KMS-11 (cell line): ENCODE measurements around the gene PCNX2.

Source experiments
- H2AFZ ChIP-seq: fragments of 200-600 bp; sonication (generic); 2 replicates; pipeline ENCODE4 v1.6.1; 2016; ENCODE audit warnings: antibody characterized with exemption, mixed run types, low read depth
- H3K27ac ChIP-seq: fragments of 200-600 bp; sonication (generic); 2 replicates; pipeline ENCODE4 v1.6.1; 2016; ENCODE audit warnings: mild to moderate bottlenecking, mixed run types
- H3K27me3 ChIP-seq: fragments of 200-600 bp; sonication (generic); 2 replicates; pipeline ENCODE4 v1.6.1; 2017; ENCODE audit warnings: mild to moderate bottlenecking, low read depth, mixed run types, moderate library complexity; ENCODE audit not compliant: insufficient read depth
- H3K36me3 ChIP-seq: fragments of 200-600 bp; sonication (generic); 2 replicates; pipeline ENCODE4 v1.6.1; 2017; ENCODE audit warnings: mild to moderate bottlenecking, mixed run types; ENCODE audit not compliant: insufficient read depth
- H3K4me1 ChIP-seq: fragments of 200-600 bp; sonication (generic); 2 replicates; pipeline ENCODE4 v1.6.1; 2016; ENCODE audit warnings: mild to moderate bottlenecking, low read depth, mixed run types; ENCODE audit not compliant: poor library complexity, severe bottlenecking
- H3K4me2 ChIP-seq: fragments of 200-600 bp; sonication (generic); 2 replicates; pipeline ENCODE4 v1.7.0; 2016; ENCODE audit warnings: mild to moderate bottlenecking, mixed run types
- H3K4me3 ChIP-seq: fragments of 200-600 bp; sonication (generic); IDR thresholded peaks from 2 replicates; pipeline ENCODE4 v1.6.1; 2017; ENCODE audit warnings: low read depth, low read length, mixed read lengths; ENCODE audit not compliant: insufficient read depth
- H3K79me2 ChIP-seq: fragments of 200-600 bp; sonication (generic); 2 replicates; pipeline ENCODE4 v1.6.1; 2016; ENCODE audit warnings: low read depth, mixed run types; ENCODE audit not compliant: insufficient read depth
- H3K9ac ChIP-seq: fragments of 200-600 bp; sonication (generic); 2 replicates; pipeline ENCODE4 v1.6.1; 2016; ENCODE audit warnings: mild to moderate bottlenecking, mixed run types
- H4K20me1 ChIP-seq: fragments of 200-600 bp; sonication (generic); 2 replicates; pipeline ENCODE4 v1.6.1; 2016; ENCODE audit warnings: mild to moderate bottlenecking, mixed run types; ENCODE audit not compliant: insufficient read depth
- CTCF ChIP-seq: fragments of 200-600 bp; sonication (generic); conservative IDR thresholded peaks from 2 replicates; pipeline ENCODE4 v1.6.1; 2017; ENCODE audit warnings: low read depth, mild to moderate bottlenecking, antibody characterized with exemption, low read length, moderate library complexity, mixed read lengths

The PCNX2 gene

GRCh38 chr1:232965124-232965911 lies 330.2 kb downstream of the PCNX2 start:
- Histone ChIP-seq H3K27me3 (no peaks in the 10 kb centered on the region), H3K36me3 (no peaks in the 10 kb centered on the region; the same call in 1 of the 2 replicates), H3K27ac (no peak overlapping the region), H2AFZ (no peak overlapping the region), H3K79me2 (no peaks in the 10 kb centered on the region), H3K9ac (no peak overlapping the region), H3K4me2 (no peak overlapping the region), H3K4me1 (no peaks in the 10 kb centered on the region), H3K4me3 (no peak overlapping the region), H4K20me1 (no peaks in the 10 kb centered on the region)
- no peak for TF ChIP-seq CTCF

- Histone ChIP-seq H3K27ac (no peak overlapping the region), H3K79me2 (no peaks in the 10 kb centered on the region), H4K20me1 (no peaks in the 10 kb centered on the region), H2AFZ (no peak overlapping the region), H3K4me1 (no peaks in the 10 kb centered on the region), H3K4me2 (no peak overlapping the region), H3K36me3 (no peaks in the 10 kb centered on the region; the same call in 1 of the 2 replicates), H3K9ac (no peak overlapping the region), H3K4me3 (no peak overlapping the region), H3K27me3 (no peaks in the 10 kb centered on the region)
- TF ChIP-seq CTCF = no peak
Measured at GRCh38 chr1:232964601-232965000, 330.9 kb downstream of the PCNX2 start.

- Histone ChIP-seq H3K79me2 (no peaks in the 10 kb centered on the region), H3K27me3 (no peaks in the 10 kb centered on the region), H3K4me2 (no peak overlapping the region), H3K27ac (no peak overlapping the region), H3K4me1 (no peaks in the 10 kb centered on the region), H3K4me3 (no peak overlapping the region), H3K9ac (no peak overlapping the region), H2AFZ (no peak overlapping the region), H3K36me3 (peaks cover 7% of the 10 kb centered on the region; the same call in 1 of the 2 replicates), H4K20me1 (no peaks in the 10 kb centered on the region)
- TF ChIP-seq CTCF = no peak
Measured at GRCh38 chr1:232962761-232963745, 332.5 kb downstream of the PCNX2 start.

GRCh38 chr1:232958067-232958466 lies 337.5 kb downstream of the PCNX2 start:
- Histone ChIP-seq H3K27me3 (no peaks in the 10 kb centered on the region), H3K27ac (no peak overlapping the region), H3K4me2 (no peak overlapping the region), H2AFZ (no peak overlapping the region), H3K4me1 (no peaks in the 10 kb centered on the region), H3K9ac (no peak overlapping the region), H3K36me3 (peaks cover 9% of the 10 kb centered on the region; the same call in 1 of the 2 replicates), H3K79me2 (0 out of 2 replicates have a peak, but pooled peaks cover 3% of the 10 kb centered on the region), H4K20me1 (no peaks in the 10 kb centered on the region), H3K4me3 (no peak overlapping the region)
- TF ChIP-seq CTCF = no peak
